Peyer's patch (tissue), 4 donors: ENCODE measurements around the gene SURF1. TPM values are rescaled to one million over a fixed set of nuclear protein-coding genes. Genes with fewer than 3 reads are reported as not detected.

Source experiments
- DNase-seq, 3 donors: peaks; one replicate each; pipeline ENCODE4 v3.0.0-alpha.2; 2017 to 2019
- H3K27ac ChIP-seq, 4 donors: fragments of 200-600 bp; sonication (generic); one replicate each; pipeline ENCODE4 v1.5.1; 2016 to 2019
- H3K27me3 ChIP-seq, 2 donors: fragments of 200-600 bp; sonication (generic); one replicate each; pipeline ENCODE4 v1.5.1; 2019
- H3K36me3 ChIP-seq, 3 donors: fragments of 200-600 bp; sonication (generic); one replicate each; pipeline ENCODE4 v1.5.1; 2016 to 2019
- H3K4me1 ChIP-seq, 4 donors: fragments of 200-600 bp; sonication (generic); one replicate each; pipeline ENCODE4 v1.5.1; 2016 to 2019
- H3K4me3 ChIP-seq, 4 donors: fragments of 200-600 bp; sonication (generic); 1 replicate in 3 of 4; 2 replicates in 1 of 4; pipeline ENCODE4 v1.5.1; 2016 to 2019; ENCODE audit warnings: mild to moderate bottlenecking in 1 of 4
- H3K9me3 ChIP-seq, 4 donors: fragments of 200-600 bp; sonication (generic); one replicate each; pipeline ENCODE4 v1.5.1; 2016 to 2019; ENCODE audit warnings: mild to moderate bottlenecking in 1 of 4
- POLR2A ChIP-seq, 2 donors: fragments of 450-650 bp; IDR thresholded peaks; one replicate each; pipeline ENCODE4 v1.5.1; 2017; ENCODE audit warnings: antibody characterized with exemption in 2 of 2, mild to moderate bottlenecking in 2 of 2, moderate library complexity in 2 of 2
- total RNA-seq, 4 donors: library from RNA; depleted of rRNA; stranded (reverse); fragments of >200 nt; gene quantifications; one replicate each; pipeline ENCODE4 v1.1.0, GENCODE V29; 2016
- TF ChIP-seq, protein P1 (sequence below), 6 experiments: fragments of 450-650 bp in 4 of 6; fragments of 200-600 bp in 2 of 6; sonication (generic) in 1 of 6; IDR thresholded peaks; one replicate each; pipeline ENCODE4 v1.5.1; 2017 to 2019; ENCODE audit warnings: antibody characterized with exemption in 6 of 6, mild to moderate bottlenecking in 3 of 6, moderate library complexity in 1 of 6

SURF1 gene
- total RNA-seq, 4 donors from 2014 or later: 41.2 to 75.1 (median 53.4) TPM

DNA sequence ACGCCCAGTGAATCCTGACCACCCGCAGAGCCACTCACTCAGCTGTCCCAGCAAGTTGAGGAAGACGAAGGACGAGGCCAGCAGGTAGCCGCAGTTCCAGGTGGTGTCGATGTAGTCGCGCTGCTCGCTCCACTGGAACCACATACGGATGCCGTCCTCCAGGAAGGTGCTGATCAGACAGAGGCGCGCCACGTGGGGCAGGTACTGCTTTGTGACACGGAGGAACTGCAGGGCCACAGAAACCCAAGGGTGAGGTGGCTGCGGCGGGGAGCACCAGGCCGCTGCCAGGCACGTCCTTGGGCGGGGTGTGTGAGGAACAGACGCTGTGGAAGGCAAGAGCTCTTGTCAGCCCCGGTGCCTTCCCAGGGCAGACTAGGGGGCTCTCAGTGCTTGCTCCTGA, 10.9 kb upstream of the SURF1 start:
- H3K4me1 ChIP-seq: peaks cover 12 to 57% (median 20%) of the 10 kb centered on the region in 4 donors
- DNase-seq: no peak

DNA sequence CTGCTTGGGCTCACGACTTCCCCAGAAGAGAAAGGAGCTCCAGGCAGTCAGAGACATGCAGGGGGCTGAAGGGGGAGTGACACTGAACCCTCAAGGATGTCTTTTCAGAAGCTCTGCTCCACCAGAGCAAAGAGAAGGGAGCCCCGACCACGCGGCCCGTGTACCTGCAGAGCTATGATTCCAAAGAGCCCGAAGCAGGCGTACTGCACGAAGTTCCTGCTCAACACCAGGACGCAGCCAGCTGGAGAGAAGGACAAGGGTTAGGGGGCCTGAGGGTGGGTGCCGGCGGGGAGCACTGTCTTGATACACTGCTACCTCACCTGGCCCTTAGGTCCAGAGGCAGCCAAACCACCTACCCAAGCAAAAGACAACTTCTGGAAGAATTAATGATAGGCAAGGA, 10.1 kb upstream of the SURF1 start:
- Histone ChIP-seq H3K9me3 (no peaks in the 10 kb centered on the region), H3K27ac (no peak overlapping the region), H3K4me1 (peaks cover 4 to 49% (median 15%) of the 10 kb centered on the region in 4 donors)

More for the DNA sequence above, 10.9 kb upstream of the SURF1 start:
- no peaks in the 10 kb centered on the region for H3K9me3 ChIP-seq
- H3K27me3 ChIP-seq: no peaks in the 10 kb centered on the region
- H3K27ac ChIP-seq: peak overlapping the region in 2 of 4 donors; percentile 65 to 85
- TF ChIP-seq POLR2A (IDR thresholded peaks at IDR 0.05): no peak
- TF ChIP-seq, protein P1, sequence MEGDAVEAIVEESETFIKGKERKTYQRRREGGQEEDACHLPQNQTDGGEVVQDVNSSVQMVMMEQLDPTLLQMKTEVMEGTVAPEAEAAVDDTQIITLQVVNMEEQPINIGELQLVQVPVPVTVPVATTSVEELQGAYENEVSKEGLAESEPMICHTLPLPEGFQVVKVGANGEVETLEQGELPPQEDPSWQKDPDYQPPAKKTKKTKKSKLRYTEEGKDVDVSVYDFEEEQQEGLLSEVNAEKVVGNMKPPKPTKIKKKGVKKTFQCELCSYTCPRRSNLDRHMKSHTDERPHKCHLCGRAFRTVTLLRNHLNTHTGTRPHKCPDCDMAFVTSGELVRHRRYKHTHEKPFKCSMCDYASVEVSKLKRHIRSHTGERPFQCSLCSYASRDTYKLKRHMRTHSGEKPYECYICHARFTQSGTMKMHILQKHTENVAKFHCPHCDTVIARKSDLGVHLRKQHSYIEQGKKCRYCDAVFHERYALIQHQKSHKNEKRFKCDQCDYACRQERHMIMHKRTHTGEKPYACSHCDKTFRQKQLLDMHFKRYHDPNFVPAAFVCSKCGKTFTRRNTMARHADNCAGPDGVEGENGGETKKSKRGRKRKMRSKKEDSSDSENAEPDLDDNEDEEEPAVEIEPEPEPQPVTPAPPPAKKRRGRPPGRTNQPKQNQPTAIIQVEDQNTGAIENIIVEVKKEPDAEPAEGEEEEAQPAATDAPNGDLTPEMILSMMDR (IDR thresholded peaks at IDR 0.05): no peak
- H3K4me3 ChIP-seq: no peak overlapping the region
- peaks cover 0 to 67% (median 0%) of the 10 kb centered on the region in 3 donors for H3K36me3 ChIP-seq

DNA sequence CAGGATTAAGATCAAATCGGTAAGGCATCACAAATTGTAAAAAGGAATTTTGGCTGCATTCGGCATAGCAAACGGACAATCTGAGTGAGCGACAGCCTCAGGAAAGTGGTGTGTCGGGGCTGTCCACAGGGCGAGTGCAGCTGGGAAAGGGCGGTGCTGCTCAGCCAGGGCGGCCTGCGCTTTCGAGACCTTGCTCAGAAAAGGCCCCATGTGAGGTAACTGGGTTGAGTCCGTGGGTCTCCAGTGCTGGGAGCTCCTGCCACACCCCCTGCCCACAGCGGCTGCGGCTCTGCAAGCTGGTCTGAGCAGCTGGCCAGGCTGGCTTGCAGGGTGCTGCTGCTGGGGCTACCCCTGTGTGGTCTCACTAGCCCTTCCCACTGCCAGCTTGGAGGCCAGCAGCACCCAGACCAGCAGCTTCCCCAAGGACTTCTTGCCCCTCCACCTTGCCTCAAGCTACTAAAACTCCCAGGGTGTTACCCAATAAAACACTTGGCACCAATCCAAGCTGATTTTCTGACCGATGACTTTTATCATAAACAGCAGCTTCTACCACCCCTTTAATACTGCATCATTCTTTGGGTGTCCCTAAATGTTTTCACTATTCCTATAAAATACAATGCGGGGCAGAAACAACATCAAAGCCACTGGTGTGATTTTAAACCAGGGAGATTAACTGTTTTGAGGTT, 6.2 kb upstream of the SURF1 start:
- peaks cover 0 to 35% (median 0%) of the 10 kb centered on the region in 4 donors for H3K4me1 ChIP-seq
- H3K36me3 ChIP-seq: peaks cover 0 to 81% (median 0%) of the 10 kb centered on the region in 3 donors
- no peak for DNase-seq
- no peaks in the 10 kb centered on the region for H3K27me3 ChIP-seq
- TF ChIP-seq, protein P1 (IDR thresholded peaks at IDR 0.05): no peak
- no peak for TF ChIP-seq POLR2A (IDR thresholded peaks at IDR 0.05)
- no peak overlapping the region for H3K27ac ChIP-seq
- no peaks in the 10 kb centered on the region for H3K9me3 ChIP-seq
- H3K4me3 ChIP-seq: no peak overlapping the region

More for the DNA sequence above, 10.1 kb upstream of the SURF1 start:
- no peak for DNase-seq
- peaks cover 0 to 70% (median 0%) of the 10 kb centered on the region in 3 donors for H3K36me3 ChIP-seq
- no peak overlapping the region for H3K4me3 ChIP-seq
- TF ChIP-seq POLR2A (IDR thresholded peaks at IDR 0.05): no peak
- TF ChIP-seq, protein P1 (IDR thresholded peaks at IDR 0.05): no peak
- H3K27me3 ChIP-seq: no peaks in the 10 kb centered on the region

DNA sequence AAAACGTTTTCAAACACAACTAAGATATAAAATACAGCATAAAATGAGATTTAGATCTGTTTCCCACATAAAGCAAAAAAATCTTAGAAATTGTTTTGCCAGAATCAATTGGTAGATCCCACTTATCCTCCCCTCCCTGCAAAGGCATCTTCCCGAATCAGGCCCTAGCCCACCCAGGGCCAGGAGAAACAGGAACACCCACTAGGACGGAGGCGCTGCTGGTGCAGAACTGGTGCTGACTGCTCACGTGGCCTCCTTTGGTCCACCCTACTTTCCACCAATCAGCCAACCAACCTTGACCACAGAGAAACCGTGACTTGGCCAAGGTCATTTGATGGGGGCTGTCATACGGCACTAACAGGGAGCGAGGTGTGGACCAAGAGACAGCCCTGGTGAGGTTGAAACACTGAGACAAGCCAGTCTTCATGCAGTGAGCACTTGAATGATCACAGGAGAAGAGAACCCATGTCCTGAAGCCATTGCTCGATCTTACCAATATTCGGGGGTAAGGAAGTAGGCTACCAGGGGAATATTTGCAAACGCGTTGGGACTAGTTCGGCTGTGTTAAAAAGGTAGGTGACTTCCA, 5.3 kb upstream of the SURF1 start:
- no peaks in the 10 kb centered on the region for H3K27me3 ChIP-seq
- TF ChIP-seq POLR2A (IDR thresholded peaks at IDR 0.05): no peak
- TF ChIP-seq, protein P1 (IDR thresholded peaks at IDR 0.05): no peak
- peaks cover 0 to 73% (median 0%) of the 10 kb centered on the region in 3 donors for H3K36me3 ChIP-seq
- peaks cover 0 to 34% (median 4%) of the 10 kb centered on the region in 4 donors for H3K4me1 ChIP-seq
- H3K27ac ChIP-seq: no peak overlapping the region
- no peak overlapping the region for H3K4me3 ChIP-seq
- no peaks in the 10 kb centered on the region for H3K9me3 ChIP-seq
- DNase-seq: peak in 1 of 3 donors; percentile 39

DNA sequence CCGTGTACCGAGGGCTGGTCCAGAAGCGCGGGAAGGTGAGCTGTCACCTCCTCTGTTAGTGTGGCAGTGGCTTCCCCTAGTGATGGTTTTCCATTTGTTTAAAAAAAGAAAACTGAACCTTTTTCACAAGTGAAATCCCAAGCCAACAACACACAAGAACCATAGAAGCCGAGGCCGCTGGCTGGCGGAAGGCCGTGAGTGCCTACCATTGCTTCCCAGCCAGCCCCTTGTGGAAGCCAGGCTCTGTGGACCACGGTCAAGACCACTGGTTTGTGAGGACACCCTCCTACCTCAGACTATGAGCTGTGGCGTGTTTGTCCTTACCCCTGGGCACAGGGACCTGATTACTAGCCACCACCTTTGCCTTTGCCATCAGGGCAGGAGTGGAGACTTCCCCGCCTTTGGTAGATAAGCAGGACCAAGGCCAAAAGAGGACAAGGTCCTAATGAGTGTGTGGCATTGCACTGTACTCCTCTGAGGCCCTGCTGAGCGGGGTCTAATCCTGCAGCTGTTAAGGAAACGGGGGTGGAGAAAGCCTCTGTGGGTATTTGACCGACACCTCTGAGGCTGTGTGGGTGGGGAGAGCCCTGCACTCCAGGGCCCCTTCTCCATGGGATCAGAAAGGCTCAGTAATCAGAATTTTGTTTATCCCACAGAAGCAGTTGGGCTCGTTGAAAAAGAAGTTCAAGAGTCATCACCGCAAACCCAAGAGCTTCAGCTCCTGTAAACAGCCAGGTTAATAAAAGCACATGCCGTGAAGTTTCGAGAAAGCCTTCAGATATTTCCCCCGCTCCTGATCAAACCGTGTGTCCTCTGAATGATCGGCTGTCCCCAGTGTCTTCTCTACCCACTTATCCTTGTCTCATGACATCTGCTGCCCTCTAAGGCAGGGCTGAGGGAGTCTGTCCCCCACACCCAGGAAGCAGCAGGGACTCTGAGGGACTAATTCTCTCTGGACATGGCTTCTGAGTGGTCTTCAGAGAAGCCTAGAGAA, 4.4 kb upstream of the SURF1 start:
- H3K4me1 ChIP-seq: peaks cover 0 to 33% (median 5%) of the 10 kb centered on the region in 4 donors
- peaks cover 0 to 63% (median 0%) of the 10 kb centered on the region in 3 donors for H3K36me3 ChIP-seq
- no peaks in the 10 kb centered on the region for H3K9me3 ChIP-seq
- TF ChIP-seq, protein P1 (IDR thresholded peaks at IDR 0.05): no peak
- no peak for TF ChIP-seq POLR2A (IDR thresholded peaks at IDR 0.05)
- H3K27me3 ChIP-seq: no peaks in the 10 kb centered on the region
- peak in 1 of 3 donors; percentile 53 for DNase-seq
- no peak overlapping the region for H3K4me3 ChIP-seq
- peak overlapping the region in 2 of 4 donors; percentile 11 to 31 for H3K27ac ChIP-seq
